Measurements from ENCODE around the gene ASPSCR1. TPM values are rescaled to one million over a fixed set of nuclear protein-coding genes. Genes with fewer than 3 reads are reported as not detected.

ASPSCR1 gene
- total and polyA plus RNA-seq, 9 of the 15 experiments (the other 6 are each of a cell fraction or from before 2014, with no cell fraction given) = 0.90 to 36.9 (median 11.6) TPM

GRCh38 chr17:82023447-82024241, 46.2 kb downstream of the ASPSCR1 start (continued):
- TF ChIP-seq TOE1 (IDR thresholded peaks at IDR 0.05; ENCODE audit: borderline replicate concordance) (no peak), TOE1 (CRISPR knock-in tag; IDR thresholded peaks at IDR 0.05; ENCODE audit: borderline replicate concordance, low read depth) (no peak), CBX1 (IDR thresholded peaks at IDR 0.05; ENCODE audit: low read depth) (no peak), ZNF512 (tag; IDR thresholded peaks at IDR 0.05) (no peak), HES1 (IDR thresholded peaks at IDR 0.05; ENCODE audit: low read depth) (no peak), MXI1 (IDR thresholded peaks at IDR 0.05; ENCODE audit: low read depth, low read length) (no peak), NFATC3 (IDR thresholded peaks at IDR 0.05) (no peak), CREM (IDR thresholded peaks at IDR 0.05; ENCODE audit: low read depth) (no peak), RBBP5 (IDR thresholded peaks at IDR 0.05; ENCODE audit: borderline replicate concordance, insufficient read depth, low read length, poor library complexity, severe bottlenecking) (peak; percentile 67), NKRF (IDR thresholded peaks at IDR 0.05; ENCODE audit: borderline replicate concordance) (peak; percentile 47; the same call in 1 of the 2 replicates), E2F6 (IDR thresholded peaks at IDR 0.05; ENCODE audit: borderline replicate concordance in 1 of 2, extremely low read depth in 1 of 2, insufficient read depth in 1 of 2, insufficient read length in 1 of 2, low read depth in 1 of 2, low read length in 1 of 2, poor library complexity in 1 of 2, severe bottlenecking in 1 of 2) (peak in 1 of 2 experiments; percentile 27), POLR2G (IDR thresholded peaks at IDR 0.05; ENCODE audit: low read depth, low read length) (peak; percentile 48), ETS2 (tag; IDR thresholded peaks at IDR 0.05; ENCODE audit: borderline replicate concordance, poor library complexity, severe bottlenecking) (no peak), NR2C1 (IDR thresholded peaks at IDR 0.05) (no peak), NR2C1 (tag; IDR thresholded peaks at IDR 0.05) (no peak), MEIS2 (IDR thresholded peaks at IDR 0.05; ENCODE audit: partially characterized antibody) (no peak), ZNF175 (CRISPR knock-in tag; IDR thresholded peaks at IDR 0.05; ENCODE audit: low read depth) (no peak), ZNF24 (IDR thresholded peaks at IDR 0.05) (no peak)
- TF ChIP-seq, protein P1, sequence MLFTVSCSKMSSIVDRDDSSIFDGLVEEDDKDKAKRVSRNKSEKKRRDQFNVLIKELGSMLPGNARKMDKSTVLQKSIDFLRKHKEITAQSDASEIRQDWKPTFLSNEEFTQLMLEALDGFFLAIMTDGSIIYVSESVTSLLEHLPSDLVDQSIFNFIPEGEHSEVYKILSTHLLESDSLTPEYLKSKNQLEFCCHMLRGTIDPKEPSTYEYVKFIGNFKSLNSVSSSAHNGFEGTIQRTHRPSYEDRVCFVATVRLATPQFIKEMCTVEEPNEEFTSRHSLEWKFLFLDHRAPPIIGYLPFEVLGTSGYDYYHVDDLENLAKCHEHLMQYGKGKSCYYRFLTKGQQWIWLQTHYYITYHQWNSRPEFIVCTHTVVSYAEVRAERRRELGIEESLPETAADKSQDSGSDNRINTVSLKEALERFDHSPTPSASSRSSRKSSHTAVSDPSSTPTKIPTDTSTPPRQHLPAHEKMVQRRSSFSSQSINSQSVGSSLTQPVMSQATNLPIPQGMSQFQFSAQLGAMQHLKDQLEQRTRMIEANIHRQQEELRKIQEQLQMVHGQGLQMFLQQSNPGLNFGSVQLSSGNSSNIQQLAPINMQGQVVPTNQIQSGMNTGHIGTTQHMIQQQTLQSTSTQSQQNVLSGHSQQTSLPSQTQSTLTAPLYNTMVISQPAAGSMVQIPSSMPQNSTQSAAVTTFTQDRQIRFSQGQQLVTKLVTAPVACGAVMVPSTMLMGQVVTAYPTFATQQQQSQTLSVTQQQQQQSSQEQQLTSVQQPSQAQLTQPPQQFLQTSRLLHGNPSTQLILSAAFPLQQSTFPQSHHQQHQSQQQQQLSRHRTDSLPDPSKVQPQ (CRISPR knock-in tag; IDR thresholded peaks at IDR 0.05; ENCODE audit: borderline replicate concordance) = no peak

Measured in K562 (cell line).